ENCODE results near the gene XYLT1.
"Not testable (repeated sequence)": the region's sequence is repeated elsewhere in the genome, so short reads cannot be mapped to it uniquely, and the experiment has no call there.

Gene XYLT1

GRCh38 chr16:17354685-17355084 is 116.1 kb downstream of the XYLT1 start:
- no peak for DNase-seq

DNA sequence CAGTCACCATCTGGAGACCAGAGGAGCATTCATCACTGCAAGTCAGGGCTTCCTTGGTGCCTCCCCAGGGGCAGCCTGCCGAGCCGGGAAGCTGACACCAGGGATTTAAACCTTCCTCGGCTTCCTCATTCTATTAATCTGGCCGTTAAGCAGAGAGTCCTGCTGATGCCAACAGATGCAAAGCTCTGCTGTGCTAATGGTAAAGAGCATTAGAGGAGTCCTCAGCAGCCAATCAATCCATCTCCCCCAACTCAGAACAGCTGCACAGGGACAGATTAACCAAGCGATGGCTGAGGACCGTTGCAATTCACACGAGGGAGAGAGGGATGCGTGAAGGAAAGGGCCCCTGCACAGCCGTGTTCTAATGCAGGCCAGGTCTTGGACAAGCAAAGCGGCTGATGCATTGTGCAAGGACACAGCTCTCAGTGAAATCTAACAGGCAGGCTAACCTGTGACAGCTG is 116.6 kb downstream of the XYLT1 start:
- DNase-seq: no peak

DNA sequence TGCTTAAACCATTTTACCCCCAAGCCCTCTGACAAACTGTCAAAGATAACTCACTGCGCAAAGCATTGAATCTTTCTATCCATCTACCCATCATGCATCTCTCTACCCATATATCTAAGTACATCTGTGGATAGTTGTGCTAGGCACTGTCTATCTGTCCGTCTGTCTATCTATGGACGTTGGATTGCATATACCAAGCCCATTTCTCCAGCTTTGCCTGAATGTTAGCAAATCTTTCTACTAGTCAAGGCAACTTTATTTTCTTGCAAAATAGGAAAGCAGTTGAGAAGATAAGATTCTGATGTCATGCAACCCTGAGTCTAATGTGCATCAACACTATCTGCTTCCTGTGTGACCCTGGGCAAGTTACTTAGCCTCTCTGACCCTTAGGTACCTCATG is 117.2 kb downstream of the XYLT1 start:
- no peak for DNase-seq

GRCh38 chr16:17351441-17352035 is 119.2 kb downstream of the XYLT1 start:
- DNase-seq: no peak

GRCh38 chr16:17350207-17350606 is 120.6 kb downstream of the XYLT1 start:
- no peak for DNase-seq

- DNase-seq: no peak
Measured at GRCh38 chr16:17348826-17349225, 121.9 kb downstream of the XYLT1 start.

- no peak for DNase-seq
Measured at GRCh38 chr16:17348042-17348783, 122.5 kb downstream of the XYLT1 start.

DNA sequence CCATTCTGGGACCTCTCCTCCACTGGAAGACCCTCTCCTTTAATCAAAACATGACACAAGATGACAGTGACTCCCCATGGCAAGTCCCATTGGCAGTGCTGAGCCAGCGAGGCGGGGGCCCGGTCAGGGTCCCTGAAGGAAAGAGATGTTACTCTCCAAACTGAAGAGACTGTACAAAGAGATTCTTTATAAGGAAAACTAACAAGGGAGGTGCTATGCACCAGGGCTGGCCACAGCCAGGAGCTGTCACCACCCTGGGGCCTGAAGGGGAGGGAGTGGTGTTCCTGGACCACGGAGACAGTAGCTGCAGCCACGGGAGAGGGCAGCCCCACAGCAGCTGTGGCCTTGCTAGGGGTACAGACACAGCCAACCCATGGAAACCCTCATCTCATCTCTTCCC is 123.1 kb downstream of the XYLT1 start:
- no peak for DNase-seq

DNA sequence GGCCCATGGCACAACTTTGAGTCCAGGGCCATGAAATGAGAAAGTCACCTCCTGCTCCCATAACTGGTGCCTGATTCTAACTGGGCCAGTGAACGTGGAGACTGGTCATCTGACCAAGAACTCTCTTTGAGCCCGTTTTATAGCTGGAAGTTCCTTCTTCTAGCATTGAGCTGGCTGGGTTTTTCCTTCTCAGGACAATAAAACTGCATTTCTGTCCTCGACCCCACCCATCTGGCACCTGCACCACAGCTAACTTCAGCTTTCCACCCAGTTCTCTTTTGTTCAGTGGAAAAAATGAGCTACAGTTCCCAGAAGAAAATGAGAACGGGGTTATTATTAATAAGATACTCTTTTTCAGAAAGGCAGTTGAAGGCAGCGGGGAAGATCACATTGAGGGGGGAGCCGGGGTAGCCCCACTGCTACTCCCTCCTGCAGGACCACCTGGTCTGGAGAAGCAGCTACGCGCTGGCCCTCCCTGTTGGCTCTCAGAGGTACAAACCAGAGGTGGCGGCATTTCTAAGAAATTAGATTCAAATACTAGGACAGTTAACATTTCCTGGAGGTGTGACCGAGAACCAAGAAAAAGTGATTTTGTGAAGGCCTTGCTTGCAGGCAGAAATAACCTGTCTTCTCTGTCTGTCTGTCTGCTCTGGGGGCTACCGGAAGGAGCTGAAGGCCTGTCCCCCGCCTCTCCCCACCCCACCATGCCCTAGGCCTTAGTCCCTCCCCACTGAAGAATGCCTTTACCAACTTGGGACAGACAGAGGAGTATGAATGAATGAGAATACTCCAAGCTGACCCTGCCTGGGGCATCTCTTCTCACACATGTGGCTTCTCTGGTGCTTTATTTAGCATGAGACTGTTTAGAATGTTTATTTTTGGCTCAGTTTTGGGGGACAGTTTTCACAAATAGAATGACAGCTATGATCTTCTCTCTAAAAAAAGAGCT is 123.9 kb downstream of the XYLT1 start:
- no peak for DNase-seq

- DNase-seq: no peak
Measured at GRCh38 chr16:17345043-17345442, 125.7 kb downstream of the XYLT1 start.

- peak in 1 of 5 experiments; percentile 35 for DNase-seq
Measured at GRCh38 chr16:17343728-17344127, 127.0 kb downstream of the XYLT1 start.

- DNase-seq: peak in 2 of 5 experiments; percentile 65 to 72
Measured at GRCh38 chr16:17343028-17343427, 127.7 kb downstream of the XYLT1 start.

GRCh38 chr16:17342031-17342430 is 128.7 kb downstream of the XYLT1 start:
- DNase-seq: peak in 1 of 5 experiments; percentile 39

DNA sequence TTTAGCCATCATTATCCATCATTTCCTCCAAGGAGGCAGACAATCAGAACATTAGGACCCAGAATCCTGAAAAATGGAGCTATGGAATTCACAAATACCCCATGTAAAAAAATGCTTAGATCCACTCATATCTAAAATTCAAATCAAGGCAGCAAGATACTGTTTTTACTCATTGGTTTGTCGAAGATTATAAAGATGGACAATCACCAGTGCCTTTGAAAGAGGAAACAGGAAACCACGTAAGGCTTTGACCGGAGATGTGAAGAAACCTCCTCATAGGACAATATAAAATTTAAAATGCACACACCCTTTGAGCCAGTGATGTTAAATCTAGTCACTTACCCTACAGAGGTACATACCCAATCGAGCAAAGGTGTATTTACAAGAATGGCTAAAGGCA is 130.0 kb downstream of the XYLT1 start:
- DNase-seq: peak in 1 of 5 experiments; percentile 44

GRCh38 chr16:17339764-17340541 is 130.8 kb downstream of the XYLT1 start:
- DNase-seq: no peak

DNA sequence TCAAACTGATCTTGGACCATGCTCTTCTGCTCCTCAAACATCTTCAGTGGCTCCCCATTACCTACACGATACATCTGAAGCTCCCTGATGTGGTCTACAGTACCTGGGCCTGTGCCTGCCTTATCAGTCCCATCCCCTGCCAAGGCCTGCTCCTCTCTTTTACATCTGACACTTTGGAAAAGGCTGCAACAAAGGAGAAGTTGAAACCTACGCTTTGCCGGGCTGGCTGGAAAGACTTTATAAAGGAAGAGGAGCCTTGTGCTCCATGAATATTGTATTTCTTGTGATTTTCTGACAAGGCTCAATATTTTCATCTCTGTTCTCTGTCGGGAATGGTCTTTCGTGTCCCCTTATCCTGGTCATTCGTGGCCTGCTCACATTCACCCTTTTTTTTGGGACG is 132.5 kb downstream of the XYLT1 start:
- DNase-seq: no peak

GRCh38 chr16:17336530-17336900 is 134.2 kb downstream of the XYLT1 start:
- no peak for DNase-seq

DNA sequence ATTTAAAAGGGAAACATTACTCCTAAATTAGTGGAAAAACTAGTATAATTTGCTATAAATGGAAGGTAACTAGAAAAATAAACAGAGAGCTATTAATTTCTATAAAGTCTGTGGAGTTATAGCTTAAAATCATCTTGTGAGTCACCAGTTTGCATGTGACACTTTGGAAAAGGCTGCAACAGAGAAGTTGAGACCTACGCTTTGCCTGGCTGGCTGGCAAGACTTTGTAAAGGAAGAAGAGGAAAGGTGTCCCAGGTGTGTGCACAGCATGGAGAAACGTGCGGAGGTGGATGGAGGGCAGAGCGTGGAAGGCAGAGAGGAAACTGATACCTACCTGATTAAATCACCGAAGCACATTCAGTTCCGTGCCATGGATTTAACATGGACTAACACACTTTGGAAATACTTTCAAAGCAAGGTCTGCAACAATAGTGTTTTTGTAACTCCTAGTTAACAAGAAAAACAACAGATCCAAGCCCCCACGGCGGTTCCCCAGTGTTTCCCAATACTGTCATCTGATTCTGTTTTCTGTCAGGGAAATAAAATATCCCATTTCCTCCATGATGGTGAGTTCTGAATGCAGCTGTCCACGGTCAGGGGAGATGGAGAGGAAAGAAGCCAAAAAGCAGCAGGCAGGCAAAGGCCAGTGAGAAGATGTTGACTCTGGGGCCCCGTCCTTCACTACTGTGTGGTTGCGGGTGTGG is 134.8 kb downstream of the XYLT1 start:
- no peak for DNase-seq

- not testable (repeated sequence) for DNase-seq
Measured at GRCh38 chr16:17335406-17335805, 135.4 kb downstream of the XYLT1 start.

GRCh38 chr16:17334096-17334495 is 136.7 kb downstream of the XYLT1 start:
- DNase-seq: no peak

DNA sequence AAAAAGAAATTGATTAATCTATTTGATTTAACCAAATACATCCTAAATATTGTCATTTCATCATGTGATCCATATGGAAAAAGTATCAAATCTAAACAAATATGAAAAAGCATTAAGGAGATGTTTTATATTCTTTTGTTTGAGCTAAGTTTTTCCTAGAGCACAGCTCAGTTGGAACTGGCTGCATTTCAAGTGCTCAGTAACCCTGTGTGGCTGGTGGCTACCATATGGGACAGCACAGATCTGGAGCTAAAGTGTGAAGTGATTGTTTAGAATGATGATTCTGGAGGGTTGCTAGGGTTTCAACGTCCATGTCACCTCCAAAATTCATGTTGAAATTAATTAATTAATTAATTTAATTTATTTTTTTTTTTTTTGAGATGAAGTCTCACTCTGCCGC is 137.5 kb downstream of the XYLT1 start:
- no peak for DNase-seq

DNA sequence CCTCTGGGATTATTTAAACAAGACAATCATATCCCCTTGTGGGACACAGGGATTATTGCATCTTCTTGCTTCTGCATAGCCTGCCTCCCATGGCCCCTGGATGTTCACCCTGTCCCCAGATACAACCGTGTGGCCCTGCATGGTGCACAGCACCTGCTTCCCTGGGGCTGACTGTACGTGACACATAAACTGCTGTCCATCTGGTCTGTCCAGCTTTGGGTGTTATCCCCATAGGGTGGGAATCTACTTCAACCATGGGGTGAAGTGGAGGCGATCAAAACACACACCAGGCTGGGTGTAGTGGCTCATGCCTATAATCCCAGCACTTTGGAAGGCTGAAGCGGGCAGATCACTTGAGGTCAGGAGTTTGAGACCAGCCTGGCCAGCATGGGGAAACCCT is 138.8 kb downstream of the XYLT1 start:
- DNase-seq: no peak

Measured in T-helper 2 cell (primary cell).